ENCODE measurements around the gene SIGLEC8.
"Not testable (repeated sequence)": the region's sequence is repeated elsewhere in the genome, so short reads cannot be mapped to it uniquely, and the experiment has no call there.

SIGLEC8 gene

GRCh38 chr19:51458051-51458645 is at the start of gene SIGLEC8:
Gene SIGLEC8, minus strand, starts transcription at chr19:51458454. Its CDS starts 67 bp downstream, at chr19:51458387.
- DNase-seq = no peak

- no peak for DNase-seq
Observed at GRCh38 chr19:51507640-51508058, 49.4 kb upstream of the SIGLEC8 start.

- DNase-seq = no peak
Observed at GRCh38 chr19:51507192-51507591, 48.9 kb upstream of the SIGLEC8 start.

GRCh38 chr19:51505904-51506303 is 47.6 kb upstream of the SIGLEC8 start:
- DNase-seq = no peak

GRCh38 chr19:51503896-51504295 is 45.6 kb upstream of the SIGLEC8 start:
- DNase-seq = no peak

- DNase-seq = no peak
Observed at GRCh38 chr19:51503286-51503817, 45.1 kb upstream of the SIGLEC8 start.

- no peak for DNase-seq
Observed at GRCh38 chr19:51501594-51502263, 43.5 kb upstream of the SIGLEC8 start, which contains the start of gene SIGLEC12. Gene SIGLEC12, minus strand, starts transcription at chr19:51501800. Its CDS starts 67 bp downstream, at chr19:51501733.

- DNase-seq = not testable (repeated sequence)
Observed at GRCh38 chr19:51500931-51501330, 42.7 kb upstream of the SIGLEC8 start.

- no peak for DNase-seq
Observed at GRCh38 chr19:51497666-51498065, 39.4 kb upstream of the SIGLEC8 start.

- DNase-seq = no peak
Observed at GRCh38 chr19:51493776-51494175, 35.5 kb upstream of the SIGLEC8 start.

GRCh38 chr19:51491586-51491985 is 33.3 kb upstream of the SIGLEC8 start:
- no peak for DNase-seq

GRCh38 chr19:51490676-51491075 is 32.4 kb upstream of the SIGLEC8 start:
- DNase-seq = no peak

GRCh38 chr19:51489113-51489512 is 30.9 kb upstream of the SIGLEC8 start:
- DNase-seq = no peak

GRCh38 chr19:51488491-51488890 is 30.2 kb upstream of the SIGLEC8 start:
- DNase-seq = no peak

- DNase-seq = no peak
Observed at GRCh38 chr19:51485960-51486660, 27.9 kb upstream of the SIGLEC8 start.

- DNase-seq = no peak
Observed at GRCh38 chr19:51480590-51480989, 22.3 kb upstream of the SIGLEC8 start.

GRCh38 chr19:51479531-51480331 is 21.5 kb upstream of the SIGLEC8 start:
- no peak for DNase-seq

GRCh38 chr19:51478381-51479234 is 20.4 kb upstream of the SIGLEC8 start, which contains the start of gene CEACAM18:
Gene CEACAM18, plus strand, starts transcription at chr19:51478539.
- DNase-seq = no peak

- DNase-seq = no peak
Observed at GRCh38 chr19:51477344-51477743, 19.1 kb upstream of the SIGLEC8 start.

- DNase-seq = no peak
Observed at GRCh38 chr19:51476164-51476563, 17.9 kb upstream of the SIGLEC8 start.

- peak; percentile 18 for DNase-seq
Observed at GRCh38 chr19:51473009-51473707, 14.9 kb upstream of the SIGLEC8 start.
